H1 (cell line): Measurements from ENCODE around the gene GRIA4. TPM values are rescaled to one million over a fixed set of nuclear protein-coding genes. Genes with fewer than 3 reads are reported as not detected.

ENCODE experiments used
- ATF3 ChIP-seq: IDR thresholded peaks from 2 replicates; pipeline ENCODE4 v1.6.1; 2011; ENCODE audit warnings: low read depth, mild to moderate bottlenecking, low read length; ENCODE audit not compliant: insufficient read depth
- CBX8 ChIP-seq: fragments of 300-800, 300-1000 bp; sonication (generic); IDR thresholded peaks from 2 replicates; pipeline ENCODE4 v1.7.1; 2016; ENCODE audit warnings: low read depth, low read length, borderline replicate concordance
- polyA plus RNA-seq, 7 experiments: library from polyadenylated mRNA; depleted of rRNA in 3 of 7; stranded (reverse) in 5 of 7; unstranded in 2 of 7; fragments of >200 nt in 5 of 7; fragments of 200-250 nt in 2 of 7; gene quantifications; 1 replicate in 5 of 7; 2 replicates in 1 of 7; 4 replicates in 1 of 7; pipeline versions ENCODE4 v1.2.1 to v1.2.3, GENCODE V29; 2011 to 2013; ENCODE audit warnings: missing spikeins in 2 of 7, mixed read lengths in 2 of 7
- total RNA-seq: library from RNA; stranded (reverse); fragmentation: NEBNext Ultra II Directional; extraction: Animal tissue kit (Norgen Biotek cat#: 25700); gene quantifications from 2 replicates; pipeline ENCODE4 v1.2.1, GENCODE V29; 2021

GRIA4 gene
- total and polyA plus RNA-seq, 2 of the 8 experiments (the other 6 are each of a cell fraction or from before 2014, with no cell fraction given), result 12.5 to 21.8 TPM

GRCh38 chr11:105799728-105800462 is 190.0 kb downstream of the GRIA4 start (continued):
- TF ChIP-seq ATF3 (no peak), CBX8 (no peak)
